GM12801 (cell line): ENCODE results near the gene SSR1.

ENCODE experiments used
- CTCF ChIP-seq: IDR thresholded peaks from one replicate; pipeline ENCODE4 v1.5.1; 2011; ENCODE audit warnings: control low read depth; ENCODE audit not compliant: insufficient read length; ENCODE audit errors: extremely low read depth

Gene SSR1

GRCh38 chr6:7257521-7258230 is 55.3 kb downstream of the SSR1 start:
- TF ChIP-seq CTCF = no peak

- no peak for TF ChIP-seq CTCF
These were observed 56.2 kb downstream of the SSR1 start for GRCh38 chr6:7256785-7257184.

- no peak for TF ChIP-seq CTCF
These were observed 57.1 kb downstream of the SSR1 start for GRCh38 chr6:7255918-7256317.

- no peak for TF ChIP-seq CTCF
These were observed 57.8 kb downstream of the SSR1 start for GRCh38 chr6:7254980-7255835.

- no peak for TF ChIP-seq CTCF
These were observed 60.6 kb downstream of the SSR1 start for GRCh38 chr6:7252390-7252789.

- no peak for TF ChIP-seq CTCF
These were observed 61.2 kb downstream of the SSR1 start for GRCh38 chr6:7251646-7252260.

- TF ChIP-seq CTCF = no peak
These were observed 62.2 kb downstream of the SSR1 start for GRCh38 chr6:7250812-7251211.
